Measurements from ENCODE around the gene CORO6. TPM values are rescaled to one million over a fixed set of nuclear protein-coding genes. Genes with fewer than 3 reads are reported as not detected.

Gene CORO6
- polyA plus RNA-seq, 1 donor = 99.3 TPM

- DNase-seq = no peak
Measured at GRCh38 chr17:29612404-29613280, 10.1 kb downstream of the CORO6 start.

- no peak for DNase-seq
Measured at GRCh38 chr17:29612094-29612403, 10.7 kb downstream of the CORO6 start.

- no peak for DNase-seq
Measured at GRCh38 chr17:29611351-29612093, 11.2 kb downstream of the CORO6 start.

GRCh38 chr17:29610395-29610794, 12.3 kb downstream of the CORO6 start:
- DNase-seq = no peak

GRCh38 chr17:29608986-29609385, 13.7 kb downstream of the CORO6 start:
- no peak for DNase-seq

GRCh38 chr17:29607557-29608195, 15.0 kb downstream of the CORO6 start:
- no peak for DNase-seq

GRCh38 chr17:29603109-29603674, 19.5 kb downstream of the CORO6 start:
- no peak for DNase-seq

- no peak for DNase-seq
Measured at GRCh38 chr17:29597361-29598172, 25.1 kb downstream of the CORO6 start.

GRCh38 chr17:29596811-29597210, 25.9 kb downstream of the CORO6 start:
- DNase-seq = no peak

GRCh38 chr17:29595943-29596774, 26.6 kb downstream of the CORO6 start:
- no peak for DNase-seq

GRCh38 chr17:29595107-29595942, 27.4 kb downstream of the CORO6 start:
- DNase-seq = no peak

GRCh38 chr17:29594519-29595090, 28.1 kb downstream of the CORO6 start:
- no peak for DNase-seq

GRCh38 chr17:29593591-29594518, 28.9 kb downstream of the CORO6 start:
- no peak for DNase-seq

- no peak for DNase-seq
Measured at GRCh38 chr17:29592850-29593551, 29.7 kb downstream of the CORO6 start, which contains the start of gene ANKRD13B. ANKRD13B (plus strand) TSS chr17:29593132; CDS start chr17:29593622, 490 bp downstream.

GRCh38 chr17:29591737-29592608, 30.7 kb downstream of the CORO6 start:
- DNase-seq = peak; percentile 90

GRCh38 chr17:29591146-29591736, 31.5 kb downstream of the CORO6 start:
- DNase-seq = peak; percentile 80
